NCI-H345 treated with DMSO at 0.1 percent for 48 hours (cell line): ENCODE measurements around the gene KCNH1.
"Not testable (repeated sequence)": the region's sequence is repeated elsewhere in the genome, so short reads cannot be mapped to it uniquely, and the experiment has no call there.

ENCODE experiments used
- DNase-seq: peaks from one replicate; lab custom pipeline; 2025; ENCODE audit not compliant: unreplicated experiment; lab: John Stamatoyannopoulos, UW

KCNH1 gene

DNA sequence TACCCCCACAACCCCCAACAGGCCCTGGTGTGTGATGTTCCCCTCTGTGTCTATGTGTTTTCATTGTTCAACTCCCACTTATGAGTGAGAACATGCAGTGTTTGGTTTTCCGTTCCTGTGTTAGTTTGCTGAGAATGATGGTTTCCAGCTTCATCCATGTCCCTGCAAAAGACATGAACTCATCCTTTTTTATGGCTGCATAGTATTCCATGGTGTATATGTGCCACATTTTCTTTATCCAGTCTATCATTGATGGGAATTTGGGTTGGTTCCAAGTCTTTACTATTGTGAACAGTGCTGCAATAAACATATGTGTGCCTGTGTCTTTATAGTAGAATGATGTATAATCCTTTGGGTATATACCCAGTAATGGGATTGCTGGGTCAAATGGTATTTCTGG, 122.8 kb downstream of the KCNH1 start:
- DNase-seq = not testable (repeated sequence)

DNA sequence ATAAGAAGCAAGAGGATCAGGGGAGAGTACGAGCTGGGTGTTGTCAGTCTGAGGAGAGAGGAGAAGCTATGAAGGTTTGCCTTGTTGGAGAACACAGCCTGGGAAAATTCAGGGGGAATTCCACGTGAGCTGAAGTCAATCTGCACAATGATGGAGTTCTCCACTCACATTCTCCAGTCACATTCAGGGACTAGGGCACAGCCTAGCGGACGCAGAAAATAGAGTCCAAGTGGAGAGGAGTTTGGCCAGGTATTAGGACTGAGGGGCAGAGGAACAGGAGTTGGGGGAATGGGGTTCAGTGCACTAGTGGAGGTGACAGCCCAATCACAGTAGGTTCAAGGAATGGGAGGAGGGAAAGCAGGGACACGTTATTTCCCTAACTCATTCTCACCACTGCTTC, 124.0 kb downstream of the KCNH1 start:
- DNase-seq = no peak

DNA sequence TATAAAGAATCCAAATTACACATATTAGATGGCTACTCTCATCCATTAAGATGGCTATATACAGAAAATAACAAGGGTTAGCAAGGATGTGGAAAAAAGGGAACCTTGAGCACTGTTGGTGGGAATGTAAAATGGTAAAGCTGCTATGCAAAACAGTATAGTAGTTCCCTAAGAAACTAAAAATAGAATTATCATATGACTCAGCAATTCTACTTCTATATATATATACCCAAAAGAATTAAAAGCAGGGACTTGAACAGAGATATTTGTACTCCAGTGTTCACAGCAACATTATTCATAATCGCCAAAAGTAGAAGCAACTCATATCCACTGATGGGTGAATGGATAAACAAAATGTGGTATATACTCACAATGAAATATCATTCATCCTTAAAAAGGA, 126.1 kb downstream of the KCNH1 start:
- DNase-seq = no peak

DNA sequence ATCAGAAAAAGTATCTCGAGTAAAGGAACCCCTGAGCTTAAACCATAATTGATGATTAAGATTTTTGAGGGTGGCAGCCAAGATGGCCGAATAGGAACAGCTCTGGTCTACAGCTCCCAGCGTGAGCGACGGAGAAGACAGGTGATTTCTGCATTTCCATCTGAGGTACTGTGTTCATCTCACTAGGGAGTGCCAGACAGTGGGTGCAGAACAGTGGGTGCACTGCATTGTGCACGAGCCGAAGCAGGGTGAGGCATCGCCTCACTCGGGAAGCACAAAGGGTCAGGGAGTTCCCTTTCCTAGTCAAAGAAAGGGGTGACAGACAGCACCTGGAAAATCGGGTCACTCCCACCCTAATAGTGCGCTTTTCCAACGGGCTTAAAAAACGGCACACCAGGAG, 138.0 kb downstream of the KCNH1 start:
- not testable (repeated sequence) for DNase-seq

GRCh38 chr1:210992837-210993236, 141.1 kb downstream of the KCNH1 start:
- DNase-seq = no peak

DNA sequence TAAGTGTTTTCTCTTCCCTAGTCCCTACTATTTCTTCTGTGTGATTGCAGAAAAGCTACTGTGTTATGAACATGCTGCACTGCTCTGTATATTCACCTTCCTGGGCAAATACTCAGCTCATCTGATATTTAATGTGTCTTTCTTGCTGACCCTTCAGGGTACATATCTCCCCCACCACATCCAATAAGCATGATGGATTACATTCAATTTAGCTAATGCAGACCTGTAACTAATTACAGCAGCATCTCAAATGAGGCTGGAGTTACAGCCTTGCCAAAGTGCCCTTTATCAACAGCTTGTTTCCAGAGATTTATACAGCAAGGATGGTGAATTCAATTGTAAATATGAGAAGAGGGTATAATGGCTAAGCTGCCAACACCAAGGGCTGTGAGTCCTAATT, 144.0 kb downstream of the KCNH1 start:
- DNase-seq = no peak

DNA sequence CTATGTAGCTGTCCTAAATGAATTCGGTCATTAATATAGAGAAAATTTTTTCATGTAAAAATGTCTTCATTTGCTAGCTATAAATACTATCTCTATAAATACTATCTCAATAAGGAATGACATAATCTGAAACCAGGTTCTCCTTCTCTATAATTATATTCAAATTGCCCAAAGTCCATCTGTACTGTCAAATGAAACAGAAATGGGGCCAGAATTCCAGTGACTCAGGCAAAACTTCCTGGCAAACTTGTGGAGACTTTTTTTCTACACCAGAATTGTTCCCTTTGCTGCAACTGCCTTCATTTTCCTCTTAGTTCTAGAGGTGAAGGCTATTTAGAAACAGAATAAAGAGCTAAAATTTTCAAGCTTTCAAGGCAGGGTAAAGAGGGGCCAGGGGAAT, 152.5 kb downstream of the KCNH1 start:
- no peak for DNase-seq

DNA sequence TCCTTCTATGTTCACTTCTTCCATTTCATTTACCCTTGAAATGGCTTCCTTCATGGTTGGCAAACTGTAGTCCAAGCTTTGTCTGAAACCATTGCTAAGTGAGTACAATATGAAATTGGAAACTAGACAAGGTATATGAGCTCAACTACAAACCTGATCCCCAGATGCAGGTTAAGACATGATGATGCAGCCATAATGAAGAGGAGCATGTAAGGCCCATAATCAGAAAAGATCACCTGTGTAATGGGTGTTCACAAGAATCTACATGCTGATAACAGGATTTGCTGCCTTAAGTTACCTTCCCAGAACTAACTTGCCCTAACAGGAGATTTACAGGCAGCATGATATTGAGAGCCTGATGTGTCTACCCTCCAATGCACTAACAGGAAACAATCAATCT, 153.9 kb downstream of the KCNH1 start:
- no peak for DNase-seq

DNA sequence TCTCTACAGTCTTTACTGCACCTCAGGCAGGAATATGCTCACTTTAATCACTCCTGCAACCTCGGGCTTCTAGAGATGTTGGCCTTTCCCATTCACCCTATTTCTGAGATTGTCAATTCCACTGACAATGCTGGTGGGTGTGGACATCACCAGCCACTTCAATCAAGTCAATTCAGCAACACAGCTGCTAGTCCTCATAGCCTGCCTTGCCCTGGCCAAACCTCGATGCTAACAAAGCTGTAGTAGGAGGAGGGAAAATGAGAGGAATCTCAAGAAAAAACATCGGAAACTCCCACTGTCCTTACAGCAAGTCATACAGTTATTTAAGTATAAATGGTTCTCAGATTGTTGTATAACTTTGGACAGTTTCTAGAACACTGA, 155.0 kb downstream of the KCNH1 start:
- no peak for DNase-seq

- no peak for DNase-seq
Measured at GRCh38 chr1:210978316-210978973, 155.5 kb downstream of the KCNH1 start.

DNA sequence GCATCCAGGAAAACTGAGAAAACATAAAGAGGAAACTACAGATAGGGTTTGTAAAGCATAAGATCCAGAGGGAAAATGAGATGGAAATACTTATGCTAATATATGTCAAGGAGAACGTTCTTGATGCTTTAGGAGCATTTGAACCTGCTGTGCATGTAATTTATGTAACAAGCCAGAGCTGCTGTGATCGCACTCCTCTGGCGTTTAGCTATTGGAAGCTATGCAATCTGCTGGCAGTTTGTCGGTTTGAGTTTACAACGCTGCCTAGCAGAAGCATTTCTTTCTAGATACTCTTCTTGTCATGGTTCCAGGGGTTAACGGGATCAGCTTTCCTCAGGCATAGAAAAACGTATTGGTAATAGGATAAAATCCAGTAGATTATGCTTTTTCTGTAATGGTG, 182.7 kb downstream of the KCNH1 start:
- DNase-seq = no peak

GRCh38 chr1:210949940-210950546, 183.9 kb downstream of the KCNH1 start:
- DNase-seq = not testable (repeated sequence)

DNA sequence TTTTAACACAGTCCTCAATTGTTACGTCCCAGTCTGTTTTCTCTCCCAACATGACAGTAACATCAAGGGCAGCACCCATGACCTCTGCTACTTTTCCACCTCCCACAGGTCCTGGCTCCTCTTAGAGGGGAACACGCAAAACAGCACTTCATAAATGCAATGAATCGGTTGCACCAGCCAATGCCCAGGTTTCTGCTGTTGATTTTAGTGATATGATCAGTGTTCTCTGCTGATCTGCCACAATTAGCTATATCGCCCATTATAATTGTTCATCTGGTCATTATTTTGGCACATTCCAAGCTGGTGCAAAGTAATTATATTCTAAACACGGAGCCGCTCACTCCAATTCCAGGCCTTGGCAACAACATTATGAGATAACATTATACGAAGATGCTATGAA, 184.5 kb downstream of the KCNH1 start:
- DNase-seq = no peak

DNA sequence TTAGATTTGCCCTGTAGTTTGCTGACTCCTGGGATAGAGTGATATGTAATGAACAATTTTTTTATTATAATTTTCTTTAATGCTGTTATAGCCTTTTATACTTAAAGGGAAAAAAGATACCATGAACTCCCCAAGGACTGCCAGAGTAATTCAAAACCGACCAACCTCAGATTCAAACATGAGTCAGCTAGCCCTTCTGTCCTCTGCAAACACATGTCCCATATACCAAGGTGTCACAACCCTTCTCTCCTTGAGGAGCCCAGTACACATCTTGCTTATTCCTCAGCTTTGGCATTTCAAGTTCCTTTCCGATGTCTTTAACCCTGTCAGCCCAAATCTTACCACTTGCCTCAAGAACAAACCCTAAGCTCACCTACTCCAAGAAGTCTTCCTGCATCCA, 184.9 kb downstream of the KCNH1 start:
- no peak for DNase-seq

GRCh38 chr1:210944252-210944651, 189.7 kb downstream of the KCNH1 start:
- DNase-seq = no peak

- no peak for DNase-seq
Measured at GRCh38 chr1:210942513-210942912, 191.4 kb downstream of the KCNH1 start.

DNA sequence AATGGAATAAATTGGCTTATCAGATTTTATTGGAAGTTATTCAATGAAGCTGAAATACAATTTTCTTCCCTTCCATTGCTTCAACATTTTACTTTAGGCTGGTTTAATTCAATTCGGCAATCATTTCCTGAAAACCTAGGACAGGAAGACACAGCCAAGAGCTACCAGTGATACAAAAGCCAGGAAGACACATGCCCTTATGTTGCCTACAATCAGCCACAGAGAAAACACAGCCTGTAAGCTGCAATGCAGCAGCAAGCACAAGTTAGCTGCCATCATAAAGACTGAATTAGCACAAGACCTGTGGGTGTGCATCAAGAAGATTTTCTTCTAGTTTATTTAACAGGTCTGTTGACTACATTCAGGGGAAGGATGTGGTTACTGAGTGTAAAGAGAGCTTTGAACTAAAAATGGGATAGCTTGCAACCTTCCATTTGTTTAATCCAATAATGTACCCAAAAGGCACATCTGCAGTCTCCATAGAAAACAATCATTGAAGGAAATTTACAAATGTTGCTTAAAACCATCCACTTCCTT, 193.8 kb downstream of the KCNH1 start:
- no peak for DNase-seq

DNA sequence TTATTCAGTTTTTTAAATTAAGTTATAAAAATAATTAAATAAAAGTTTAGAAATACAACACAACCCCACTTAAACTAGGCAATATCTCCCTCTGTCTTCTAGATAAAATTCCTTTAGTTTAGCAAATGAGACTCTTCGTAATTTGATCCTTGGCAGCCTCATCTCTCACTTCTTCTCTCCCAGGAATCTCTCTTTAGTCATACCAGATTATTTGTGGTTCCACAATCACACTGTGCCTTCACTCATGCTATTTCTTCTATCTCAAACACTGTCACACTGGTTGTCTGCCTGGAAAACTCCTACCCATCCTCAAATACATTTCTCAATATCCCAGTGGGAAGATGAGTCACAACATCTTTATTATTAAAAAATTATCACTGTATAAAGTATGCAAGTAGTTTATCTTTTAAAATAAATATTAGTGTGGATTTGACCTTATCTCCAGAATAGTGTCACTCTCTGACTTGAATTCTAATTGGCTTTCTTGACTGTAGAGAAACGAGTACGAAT, 195.5 kb downstream of the KCNH1 start:
- DNase-seq = no peak

DNA sequence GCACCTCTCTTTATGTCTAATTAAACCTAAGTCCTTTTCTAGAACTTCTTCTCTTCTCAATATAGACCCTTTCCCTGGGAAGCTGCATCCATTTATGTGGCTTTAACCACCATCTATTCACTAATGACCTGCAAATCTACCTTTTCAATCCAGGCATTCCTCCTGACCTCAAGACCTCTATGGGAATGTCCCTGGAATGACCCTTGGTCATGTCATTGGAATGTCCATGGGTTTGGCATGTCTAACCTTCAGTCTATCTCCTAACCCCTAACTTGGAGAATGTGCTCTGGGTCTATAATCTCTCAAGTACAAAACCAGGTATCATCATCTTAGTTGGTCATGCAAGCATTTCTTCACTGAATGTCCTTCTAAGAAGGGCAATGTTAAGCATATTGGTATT, 196.1 kb downstream of the KCNH1 start:
- DNase-seq = no peak

DNA sequence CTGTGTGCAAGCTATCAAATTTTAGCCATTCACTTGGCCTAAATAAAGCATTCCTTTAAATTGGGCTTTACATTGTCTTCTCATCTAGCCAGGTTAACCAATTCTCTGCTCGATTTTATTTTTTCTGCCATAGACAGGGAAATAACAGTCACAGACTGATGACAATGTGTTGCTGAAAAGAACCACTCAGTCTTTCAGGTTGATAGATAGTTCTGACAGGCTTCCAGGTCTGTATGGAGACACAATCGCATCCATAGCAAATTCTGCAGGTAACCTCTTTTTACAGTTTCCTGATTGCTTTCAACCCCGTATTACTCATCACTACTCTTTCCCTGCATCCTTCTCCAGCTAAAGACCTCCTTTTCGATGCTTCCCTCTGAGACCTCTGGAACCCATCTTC, 198.0 kb downstream of the KCNH1 start:
- no peak for DNase-seq

GRCh38 chr1:210932104-210932503, 201.8 kb downstream of the KCNH1 start:
- no peak for DNase-seq

- DNase-seq = no peak
Measured at GRCh38 chr1:210922666-210923065, 211.3 kb downstream of the KCNH1 start.
